Stimulated activated CD8-positive, alpha-beta memory T cell treated with anti-CD3 and anti-CD28 coated beads, Interleukin-4, amount 100 ng/mL, for 1 hour (primary cell): ENCODE measurements around the gene PIGN.

Experiments used
- DNase-seq, 2 donors: peaks; one replicate each; pipeline ENCODE4 v3.0.0-alpha.2; 2020; ENCODE audit warnings: low read depth in 2 of 2, low spot score in 1 of 2

The PIGN gene

DNA sequence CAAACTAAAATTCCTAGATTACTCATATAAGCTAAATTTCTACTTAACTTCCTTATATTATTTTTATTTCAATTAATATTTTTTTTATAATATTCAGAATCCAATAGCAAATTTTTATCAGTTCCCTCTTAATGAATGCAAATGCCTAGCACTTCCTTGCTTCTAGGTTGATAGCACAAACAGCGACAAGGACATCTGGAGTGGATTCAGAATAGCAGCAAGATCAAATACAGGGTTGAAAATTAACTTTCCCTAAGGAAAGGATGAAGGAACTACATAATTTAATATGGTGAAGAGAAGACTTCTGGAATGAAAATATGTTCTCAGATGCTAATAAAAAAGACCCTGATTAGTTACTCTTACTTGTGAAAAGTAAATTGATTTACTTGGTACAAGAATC, 64.5 kb downstream of the PIGN start:
- no peak for DNase-seq

DNA sequence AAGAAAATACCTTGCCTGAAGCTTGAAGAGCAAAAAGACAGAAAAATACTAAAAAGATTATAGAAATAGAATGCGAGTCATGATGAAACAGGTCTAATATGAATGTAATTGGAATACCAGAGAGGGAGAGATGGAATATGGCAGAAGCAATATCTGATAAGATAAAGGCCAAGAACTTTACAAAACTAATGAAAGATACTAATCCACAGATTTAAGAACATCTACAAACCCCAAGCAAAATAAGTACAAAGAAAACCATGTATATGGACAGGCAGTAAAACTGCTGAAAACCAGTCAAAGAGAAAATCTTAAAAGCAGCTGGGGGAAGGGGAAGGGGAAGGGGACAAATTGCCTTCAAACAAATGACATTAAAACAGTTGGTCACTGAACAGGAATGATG, 67.0 kb downstream of the PIGN start:
- no peak for DNase-seq

DNA sequence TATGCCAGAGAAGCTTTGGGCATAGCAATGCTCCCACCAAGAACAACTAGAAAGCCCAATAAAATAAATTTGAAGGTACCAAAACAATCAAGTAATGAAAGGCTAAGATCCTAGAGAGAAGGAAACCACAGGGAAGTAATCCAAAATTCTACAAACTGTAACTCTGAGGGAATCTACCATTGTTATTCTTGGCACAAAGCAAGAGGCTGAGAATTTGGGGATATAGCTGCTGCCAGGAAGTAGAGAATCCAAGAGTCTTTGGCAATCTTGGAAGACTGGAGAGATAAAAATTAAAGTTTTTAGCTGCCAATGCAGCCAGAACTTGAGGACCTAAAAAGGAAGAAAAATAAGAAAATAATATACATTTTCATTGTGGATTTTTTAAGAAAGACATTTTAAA, 68.5 kb downstream of the PIGN start:
- no peak for DNase-seq

DNA sequence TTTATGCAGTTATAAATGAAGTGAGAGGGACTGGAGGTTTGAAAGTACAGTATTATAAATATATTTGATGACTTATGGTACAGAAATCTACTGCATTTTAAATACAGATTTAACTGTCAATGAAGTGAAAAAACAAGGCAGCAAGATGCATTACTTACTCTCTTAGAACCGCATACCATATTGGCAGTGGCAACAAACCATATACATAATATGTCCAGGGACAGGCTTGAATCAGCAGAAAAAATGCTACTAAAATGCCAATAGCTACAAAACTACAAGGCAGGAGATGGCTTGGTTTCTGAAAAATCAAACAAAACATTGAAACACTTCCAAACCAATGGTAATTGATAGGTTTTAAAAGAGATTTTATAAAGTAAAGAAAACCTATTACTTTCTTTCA, 77.2 kb downstream of the PIGN start:
- DNase-seq, result no peak

DNA sequence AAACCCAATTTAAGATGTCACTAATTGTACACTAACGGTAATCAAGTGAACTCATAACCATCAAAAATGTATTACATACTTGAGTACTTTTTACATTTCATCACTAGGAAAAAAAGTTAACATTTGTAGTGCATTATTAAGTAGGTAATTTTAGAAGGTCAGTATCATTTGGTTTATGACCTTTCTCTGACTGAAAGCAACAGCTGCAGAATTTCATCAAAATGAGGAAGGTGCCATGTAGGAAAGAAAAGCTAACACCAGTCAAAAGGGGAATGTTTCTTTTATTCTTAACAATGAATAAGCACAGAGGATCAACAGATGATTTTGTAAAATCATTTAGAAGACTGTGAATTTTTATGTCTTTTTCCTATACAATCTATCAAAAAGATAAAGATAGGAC, 79.0 kb downstream of the PIGN start:
- no peak for DNase-seq

DNA sequence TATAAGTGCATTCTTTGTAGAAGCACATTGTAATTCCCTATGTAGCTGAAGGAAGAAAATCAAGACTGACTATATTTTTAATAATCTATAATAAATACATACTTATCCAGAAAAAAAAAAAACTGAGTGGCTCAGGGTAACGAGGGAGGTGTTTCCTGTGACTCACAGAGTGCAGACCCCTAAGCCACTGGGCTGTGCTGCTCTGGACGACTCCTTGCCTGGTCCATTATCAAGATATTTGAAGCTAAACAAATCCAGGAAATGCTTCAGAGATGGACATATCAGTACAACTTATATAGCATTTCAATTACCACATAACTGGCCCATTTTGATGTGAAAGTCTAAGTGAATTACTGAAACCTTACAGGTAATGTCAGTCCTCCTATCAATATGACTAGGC, 80.6 kb downstream of the PIGN start:
- no peak for DNase-seq

DNA sequence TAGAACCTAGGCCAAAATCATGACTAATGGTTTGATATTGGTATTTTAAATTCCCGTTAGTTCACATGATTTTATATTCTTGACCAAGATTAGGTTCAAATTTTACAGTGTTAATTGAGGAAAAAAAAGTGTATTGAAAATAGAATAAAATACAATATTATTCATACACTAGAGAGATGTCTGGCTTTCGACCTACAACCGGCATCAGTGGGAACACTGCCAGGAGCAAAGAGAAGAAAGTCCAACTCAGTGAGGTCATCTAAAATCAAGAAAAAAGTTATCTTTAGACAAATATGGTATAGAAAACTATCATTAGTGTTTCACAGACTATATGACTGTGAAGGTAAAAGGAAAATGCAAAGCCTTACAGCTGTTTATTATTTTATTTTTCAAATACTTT, 81.5 kb downstream of the PIGN start:
- DNase-seq, result no peak

DNA sequence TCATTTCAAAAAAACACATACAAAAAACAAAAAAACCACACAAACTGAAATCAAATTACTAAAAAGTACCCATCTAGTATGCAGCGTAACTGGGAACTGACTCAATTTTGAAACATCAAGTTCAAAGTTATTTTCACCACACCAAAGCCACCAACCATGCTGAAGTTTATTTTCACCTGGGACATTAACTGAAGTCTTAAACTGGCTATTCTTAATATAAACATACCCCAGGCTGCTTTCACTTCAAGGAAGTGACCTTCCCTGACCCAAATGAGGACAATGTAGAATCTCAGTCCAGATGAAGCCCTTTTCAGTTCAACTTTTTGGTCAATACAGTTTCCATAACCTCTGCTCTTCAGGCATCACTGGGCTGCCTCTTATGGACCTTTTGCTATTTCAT, 84.6 kb downstream of the PIGN start:
- no peak for DNase-seq

DNA sequence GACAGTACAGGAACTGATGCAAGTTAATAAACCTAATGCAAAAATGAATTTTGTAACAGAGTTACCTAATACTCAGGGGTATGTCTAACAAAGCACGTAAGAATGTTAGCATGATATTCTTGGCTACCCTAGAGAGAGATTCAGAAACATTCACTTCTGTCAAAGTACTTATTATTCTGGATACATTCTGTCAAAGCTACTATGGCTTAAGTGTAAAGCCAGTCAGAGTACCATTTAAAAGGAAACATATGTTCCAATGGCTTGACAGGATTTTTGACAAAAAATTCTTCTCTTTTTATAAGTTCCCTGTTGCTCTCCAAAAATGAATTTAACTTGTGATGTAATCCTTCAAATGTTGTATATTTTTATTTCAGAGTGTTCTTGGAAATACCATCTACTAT, 85.5 kb downstream of the PIGN start:
- DNase-seq, result no peak

DNA sequence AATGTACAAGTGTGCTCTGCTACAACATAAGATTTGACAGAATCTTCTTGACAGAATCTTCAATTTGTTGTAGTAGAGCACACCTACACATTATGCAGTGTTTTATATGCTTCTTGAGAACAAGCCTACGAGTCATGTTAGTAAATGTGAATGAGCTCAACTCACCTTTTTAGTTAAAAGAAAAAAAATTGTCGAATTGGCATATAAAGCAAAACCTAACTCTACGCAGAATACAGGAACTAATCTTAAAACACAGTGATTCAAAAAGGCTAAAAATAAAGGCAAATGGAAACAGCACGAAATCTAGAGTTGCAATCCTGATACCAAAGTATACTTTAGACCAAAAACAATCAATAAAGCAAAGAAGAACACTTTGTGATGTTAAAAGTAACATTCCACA, 87.9 kb downstream of the PIGN start:
- no peak for DNase-seq

DNA sequence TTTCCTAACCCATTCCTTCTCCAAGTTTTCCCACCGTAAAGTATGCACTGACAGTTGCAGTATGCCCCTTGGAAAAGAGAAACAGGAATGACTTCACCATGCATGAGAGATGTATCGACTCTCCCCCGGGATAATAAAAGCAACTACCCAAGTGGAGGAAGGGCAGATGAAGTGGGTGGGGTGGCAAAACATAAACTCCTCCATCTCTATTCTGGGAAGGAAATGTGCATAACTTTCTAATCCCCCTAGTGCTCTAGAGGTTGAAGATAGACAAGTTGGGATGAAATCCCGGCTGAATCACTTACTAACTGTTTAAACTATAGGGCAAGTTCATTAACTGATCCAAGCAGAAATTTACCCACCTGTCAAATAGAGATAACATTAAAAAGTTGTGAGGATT, 89.2 kb downstream of the PIGN start:
- DNase-seq, result no peak

DNA sequence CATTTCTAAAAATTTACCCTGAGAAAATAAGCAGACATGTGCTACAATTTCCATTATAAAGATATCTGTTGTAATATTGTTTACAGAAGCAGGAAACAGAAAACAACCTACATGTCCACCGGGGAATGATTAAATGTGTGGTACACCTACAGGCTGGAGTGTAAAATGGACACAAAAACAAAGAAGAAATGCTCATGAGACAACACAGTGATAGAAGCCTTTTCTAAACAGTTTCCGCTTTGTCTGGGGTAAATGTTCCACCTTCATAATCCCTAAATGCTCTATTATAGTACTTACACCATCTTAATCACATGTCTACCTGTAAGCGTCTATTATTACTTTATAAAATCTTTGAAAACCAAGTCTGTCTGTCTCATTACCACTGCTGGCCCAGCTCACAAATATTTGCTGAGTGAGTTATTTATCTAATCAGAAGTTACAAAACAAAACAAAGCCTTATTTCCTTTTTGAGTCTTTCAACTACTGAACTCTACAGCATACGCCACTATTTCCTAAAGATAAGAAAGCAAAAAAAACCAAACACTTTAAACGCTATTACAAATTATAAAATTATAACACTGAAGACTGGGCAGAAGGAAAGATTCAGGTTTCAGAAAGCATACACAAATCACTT, 95.3 kb downstream of the PIGN start:
- no peak for DNase-seq

DNA sequence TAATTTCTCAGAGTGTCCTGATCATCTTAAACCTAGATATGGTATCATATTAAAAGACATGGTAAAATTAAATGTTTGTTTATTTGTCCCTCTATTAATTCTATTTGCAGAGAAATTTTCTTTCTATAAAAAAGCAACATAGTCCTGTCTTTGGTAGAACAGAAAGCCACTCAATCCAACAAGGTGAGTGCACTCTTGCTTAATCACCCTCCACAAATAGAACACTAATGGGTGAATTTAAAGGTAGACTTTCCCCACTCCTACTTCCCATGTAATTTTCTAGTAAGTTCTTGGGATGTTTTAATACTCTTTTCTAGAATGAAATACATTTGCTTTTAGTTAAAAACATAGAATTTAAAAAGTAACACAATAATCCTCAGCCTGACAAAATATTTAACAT, 97.7 kb downstream of the PIGN start:
- no peak for DNase-seq

DNA sequence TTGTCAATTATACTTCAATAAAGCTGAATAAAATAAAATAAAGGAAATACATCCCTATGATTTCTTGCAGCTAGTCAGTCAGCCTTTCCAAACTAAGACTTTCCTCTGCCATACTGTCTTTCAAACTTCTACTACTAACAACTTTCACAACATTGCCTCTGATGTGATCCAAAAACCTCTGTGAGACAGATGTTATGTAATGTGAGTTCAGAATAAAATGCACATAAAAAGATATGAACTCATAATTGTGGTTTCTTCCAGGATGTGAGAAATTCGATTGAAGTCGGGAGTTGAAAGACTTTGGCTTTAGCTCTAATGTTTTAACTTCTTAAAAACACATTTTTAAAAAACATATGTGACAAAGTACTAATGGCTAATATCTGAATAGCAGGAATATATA, 98.7 kb downstream of the PIGN start:
- DNase-seq, result no peak

DNA sequence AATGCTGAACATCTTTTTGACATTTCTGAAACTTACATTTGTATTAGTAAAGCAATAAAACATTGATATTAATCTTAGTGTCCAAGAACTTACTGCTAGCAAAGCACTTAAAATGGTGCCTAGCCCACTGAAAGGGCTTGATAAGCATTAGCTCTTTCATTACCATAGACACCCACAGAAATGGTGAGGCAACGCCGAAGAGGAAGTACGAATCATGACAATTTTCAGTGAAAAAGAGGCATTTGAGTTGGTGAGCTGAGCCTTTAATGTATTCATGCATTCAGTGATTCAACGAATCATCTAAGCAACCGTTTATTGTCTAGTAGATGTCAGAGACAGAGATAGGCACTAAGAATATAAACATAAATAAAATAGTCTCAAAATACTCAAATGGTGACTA, 101.1 kb downstream of the PIGN start:
- DNase-seq, result no peak

DNA sequence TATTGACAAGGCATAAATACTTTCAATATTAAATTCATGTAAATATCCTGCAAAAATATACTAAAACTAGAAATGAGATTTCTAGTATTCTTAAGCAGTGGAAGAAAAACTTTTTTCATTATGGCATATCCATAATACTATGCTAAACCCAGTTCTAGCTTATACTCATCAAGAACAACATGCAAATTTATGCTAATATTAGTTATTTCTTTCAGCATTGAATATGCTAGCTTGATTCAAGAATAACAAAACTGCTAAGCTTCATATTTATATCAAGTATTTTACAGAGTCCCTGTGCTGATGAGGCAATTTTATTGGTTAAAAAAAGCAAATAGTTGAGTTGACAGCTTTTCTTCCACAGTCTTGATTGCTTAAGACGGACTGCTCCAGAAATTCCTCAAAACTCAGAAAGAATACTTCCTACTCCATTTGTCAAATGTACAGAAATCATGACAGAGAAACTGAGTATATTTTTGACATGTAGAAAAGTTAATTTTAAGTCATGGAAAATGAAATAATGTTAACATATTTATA, 105.0 kb downstream of the PIGN start:
- no peak for DNase-seq

DNA sequence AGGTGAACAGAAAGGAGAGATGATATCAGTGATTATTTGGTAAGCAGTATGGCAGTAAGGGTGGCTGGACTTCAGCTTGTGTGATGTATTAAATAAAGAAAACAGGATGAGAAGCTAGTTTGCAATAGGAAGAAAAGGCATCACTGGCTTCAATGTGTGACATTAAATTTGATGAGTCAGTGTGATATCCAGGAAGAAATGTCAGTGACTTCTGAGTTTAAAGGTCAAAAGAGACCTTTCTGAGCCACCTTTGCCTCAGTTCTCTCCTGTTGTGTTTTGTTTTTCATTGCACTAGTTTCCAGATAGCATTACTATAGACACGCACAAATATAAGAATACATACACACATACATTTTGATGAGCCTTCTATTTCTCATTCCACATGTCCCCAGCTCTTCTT, 105.6 kb downstream of the PIGN start:
- DNase-seq, result no peak

DNA sequence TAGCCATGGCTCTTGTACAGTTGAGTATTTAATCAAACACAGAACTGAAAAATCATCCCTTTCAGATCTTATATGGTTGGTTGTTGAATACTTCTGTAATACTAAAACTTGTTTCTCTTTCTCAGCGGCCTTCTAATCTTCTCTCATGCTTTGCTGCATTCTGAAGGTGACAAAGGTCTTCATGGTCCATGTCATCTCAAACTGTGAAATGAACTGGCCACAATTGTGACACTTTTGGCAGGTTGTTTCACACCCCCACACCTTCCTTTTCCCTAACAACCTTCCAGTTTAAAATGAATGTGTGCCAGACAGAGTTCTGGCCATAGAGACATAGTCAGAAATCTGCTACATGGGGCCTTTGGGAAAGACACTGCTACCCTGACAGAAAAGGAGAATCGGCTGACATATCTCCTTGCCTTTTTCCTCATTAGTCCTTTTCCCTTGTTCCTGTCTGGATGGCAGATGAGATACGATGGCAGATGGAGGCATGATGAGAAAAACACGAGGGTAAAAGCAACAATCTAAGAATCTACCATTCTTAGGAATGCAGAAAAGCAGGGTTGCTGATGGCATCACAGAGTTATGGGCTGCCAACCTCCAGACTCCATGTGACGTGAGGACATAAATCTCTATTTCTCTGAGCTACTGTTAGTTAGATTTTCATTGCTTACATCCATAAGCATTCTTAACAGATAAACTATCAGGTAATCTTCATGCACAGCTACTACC, 106.5 kb downstream of the PIGN start:
- no peak for DNase-seq

DNA sequence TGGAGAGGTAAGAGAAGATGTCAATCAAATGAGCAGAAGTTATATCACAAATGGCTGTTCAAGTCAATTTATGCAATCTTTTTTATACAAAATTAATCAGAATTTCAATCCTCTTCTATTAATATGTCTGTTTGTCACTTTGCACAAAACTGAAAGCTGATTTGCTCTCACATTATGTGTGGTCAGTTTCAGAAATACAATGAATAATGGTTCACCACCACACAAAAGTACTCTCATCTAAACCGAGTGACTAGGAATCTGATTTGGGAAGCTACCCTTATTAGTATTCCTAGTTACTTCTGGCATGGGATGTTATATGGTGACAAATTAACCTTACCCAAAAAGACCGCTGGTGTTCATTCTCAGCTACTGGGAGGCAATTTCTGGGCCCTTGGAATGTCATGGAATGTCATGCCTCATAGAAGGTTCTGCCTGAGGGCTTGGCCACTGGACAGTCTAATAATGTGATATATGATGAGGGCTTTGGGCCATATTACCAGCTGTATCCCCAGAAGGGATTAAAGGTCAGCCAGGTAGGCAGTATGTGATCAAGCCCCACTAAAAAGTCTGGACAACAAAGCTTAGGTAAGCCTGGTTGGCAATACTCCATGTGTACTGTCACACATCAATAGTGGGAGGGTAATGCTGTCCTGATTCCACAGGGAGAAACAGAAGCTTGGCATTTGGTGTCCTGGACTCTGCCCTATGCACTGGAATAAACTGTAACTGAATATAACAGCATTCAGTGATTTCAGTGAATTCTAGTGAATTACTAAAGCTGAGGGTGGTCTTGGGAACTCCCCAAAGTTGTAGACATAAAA, 113.2 kb downstream of the PIGN start:
- no peak for DNase-seq

DNA sequence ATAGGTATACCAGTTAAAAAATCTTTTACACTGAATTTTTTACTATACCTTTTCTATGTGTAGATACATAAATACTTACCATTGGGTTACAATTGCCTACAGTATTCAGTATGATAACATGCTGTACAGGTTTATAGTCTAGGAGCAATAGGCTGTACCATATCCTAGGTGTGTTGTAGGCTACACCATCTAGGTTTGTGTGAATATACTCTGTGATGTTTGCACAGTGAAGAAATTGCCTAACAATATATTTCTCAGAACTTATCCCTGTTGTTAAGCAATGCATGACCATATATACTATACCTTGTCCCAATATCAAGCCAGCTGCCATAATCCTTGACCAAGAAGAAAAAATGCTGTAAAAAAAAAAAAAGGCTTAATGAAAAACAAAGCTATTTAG, 114.5 kb downstream of the PIGN start:
- DNase-seq, result no peak

DNA sequence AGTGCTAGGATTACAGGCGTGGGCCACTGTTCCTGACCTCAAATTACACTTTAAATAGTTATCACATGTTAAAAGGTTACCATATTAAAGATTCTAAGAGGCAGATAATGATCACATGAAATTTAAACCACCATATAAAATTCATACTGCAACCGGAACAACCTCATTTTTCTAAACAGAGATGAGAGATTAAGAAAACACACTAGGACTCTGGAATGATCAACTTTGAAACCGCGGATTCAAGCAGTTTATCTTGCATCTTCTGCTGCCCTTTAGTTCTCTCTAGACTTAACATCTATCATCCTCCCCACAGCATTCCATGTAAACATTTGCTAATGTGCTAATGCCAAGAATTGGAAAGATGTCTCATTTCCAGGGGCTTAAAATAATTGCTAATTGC, 115.8 kb downstream of the PIGN start:
- DNase-seq, result no peak

DNA sequence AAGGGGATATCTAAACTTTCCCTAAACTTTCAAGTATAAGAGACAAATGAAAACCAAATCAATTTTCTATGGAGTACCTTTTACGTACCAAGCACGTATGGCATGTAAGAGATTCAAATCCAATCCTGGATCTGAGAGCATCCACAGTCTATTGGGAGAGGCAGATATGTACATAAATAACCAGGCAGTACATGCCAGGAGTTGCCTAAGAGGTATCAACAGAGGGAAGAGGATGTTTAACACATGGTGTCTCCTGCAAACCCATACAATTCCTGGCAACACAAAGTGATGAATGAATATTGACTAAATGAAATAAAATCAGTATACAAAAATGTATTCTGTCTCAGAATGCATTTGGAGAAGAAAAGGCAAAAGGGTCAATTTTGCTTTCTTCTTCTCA, 116.6 kb downstream of the PIGN start:
- DNase-seq, result no peak
